GM12891 (cell line): ENCODE measurements around the gene ZNF627.

Experiments used
- PAX5 ChIP-seq: IDR thresholded peaks from 2 replicates; pipeline ENCODE4 v1.6.1; 2011; ENCODE audit warnings: low read length, moderate library complexity, mild to moderate bottlenecking; ENCODE audit not compliant: insufficient read depth, severe bottlenecking
- POLR2A ChIP-seq: IDR thresholded peaks from 2 replicates; pipeline ENCODE4 v1.6.1; 2011; ENCODE audit warnings: low read depth, low read length, control low read depth
- POLR2AphosphoS5 ChIP-seq: IDR thresholded peaks from 2 replicates; pipeline ENCODE4 v1.6.1; 2011; ENCODE audit warnings: low read depth, low read length, control low read depth
- SPI1 ChIP-seq: IDR thresholded peaks from 2 replicates; pipeline ENCODE4 v1.6.1; 2011; ENCODE audit warnings: low read depth, low read length, control low read depth
- TAF1 ChIP-seq: IDR thresholded peaks from 2 replicates; pipeline ENCODE4 v1.6.1; 2011; ENCODE audit warnings: low read depth, low read length, control low read depth

GRCh38 chr19:11587302-11587974 lies 9.8 kb upstream of the ZNF627 start:
- TF ChIP-seq POLR2A (no peak), POLR2AphosphoS5 (no peak), SPI1 (no peak), TAF1 (no peak), PAX5 (no peak)
